ENCODE measurements around the gene TRABD.

GRCh38 chr22:50211147-50211546 is 25.4 kb downstream of the TRABD start:
- TF ChIP-seq POLR2AphosphoS5 (IDR thresholded peaks at IDR 0.05), result no peak
- no peak for TF ChIP-seq POLR2A (IDR thresholded peaks at IDR 0.05)
- TF ChIP-seq, protein P1, sequence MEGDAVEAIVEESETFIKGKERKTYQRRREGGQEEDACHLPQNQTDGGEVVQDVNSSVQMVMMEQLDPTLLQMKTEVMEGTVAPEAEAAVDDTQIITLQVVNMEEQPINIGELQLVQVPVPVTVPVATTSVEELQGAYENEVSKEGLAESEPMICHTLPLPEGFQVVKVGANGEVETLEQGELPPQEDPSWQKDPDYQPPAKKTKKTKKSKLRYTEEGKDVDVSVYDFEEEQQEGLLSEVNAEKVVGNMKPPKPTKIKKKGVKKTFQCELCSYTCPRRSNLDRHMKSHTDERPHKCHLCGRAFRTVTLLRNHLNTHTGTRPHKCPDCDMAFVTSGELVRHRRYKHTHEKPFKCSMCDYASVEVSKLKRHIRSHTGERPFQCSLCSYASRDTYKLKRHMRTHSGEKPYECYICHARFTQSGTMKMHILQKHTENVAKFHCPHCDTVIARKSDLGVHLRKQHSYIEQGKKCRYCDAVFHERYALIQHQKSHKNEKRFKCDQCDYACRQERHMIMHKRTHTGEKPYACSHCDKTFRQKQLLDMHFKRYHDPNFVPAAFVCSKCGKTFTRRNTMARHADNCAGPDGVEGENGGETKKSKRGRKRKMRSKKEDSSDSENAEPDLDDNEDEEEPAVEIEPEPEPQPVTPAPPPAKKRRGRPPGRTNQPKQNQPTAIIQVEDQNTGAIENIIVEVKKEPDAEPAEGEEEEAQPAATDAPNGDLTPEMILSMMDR (IDR thresholded peaks at IDR 0.05), result no peak
- TF ChIP-seq EP300 (IDR thresholded peaks at IDR 0.05), result no peak

Measured in sigmoid colon (tissue), 4 donors.